Tibial nerve (tissue), 4 donors: ENCODE data around the gene NRXN3. TPM values are rescaled to one million over a fixed set of nuclear protein-coding genes. Genes with fewer than 3 reads are reported as not detected.

Source experiments
- DNase-seq, 2 donors: peaks; one replicate each; pipeline ENCODE4 v3.0.0-alpha.2; 2019; ENCODE audit warnings: low spot score in 2 of 2
- H3K27ac ChIP-seq, 4 donors: fragments of 200-600 bp; sonication (generic) in 3 of 4; one replicate each; pipeline ENCODE4 v1.5.1; 2017 to 2019; ENCODE audit warnings: mild to moderate bottlenecking in 1 of 4
- H3K27me3 ChIP-seq, 2 donors: fragments of 200-600 bp; sonication (generic) in 1 of 2; one replicate each; pipeline versions ENCODE4 v1.5.1 to v1.6.0; 2017 to 2019
- H3K36me3 ChIP-seq, 3 donors: fragments of 200-600 bp; sonication (generic); one replicate each; pipeline ENCODE4 v1.5.1; 2018 to 2019
- H3K4me1 ChIP-seq, 4 donors: fragments of 200-600 bp; sonication (generic) in 3 of 4; one replicate each; pipeline ENCODE4 v1.5.1; 2017 to 2019
- H3K4me3 ChIP-seq, 4 donors: fragments of 200-600 bp; sonication (generic) in 3 of 4; one replicate each; pipeline ENCODE4 v1.5.1; 2017 to 2019; ENCODE audit warnings: mild to moderate bottlenecking in 1 of 4, moderate library complexity in 1 of 4
- H3K9me3 ChIP-seq, 4 donors: fragments of 200-600 bp; sonication (generic) in 3 of 4; one replicate each; pipeline ENCODE4 v1.5.1; 2017 to 2019
- CTCF ChIP-seq, 5 experiments: fragments of 200-600 bp in 3 of 5; fragments of 450-650 bp in 2 of 5; sonication (generic) in 3 of 5; IDR thresholded peaks; one replicate each; pipeline ENCODE4 v1.5.1; 2016 to 2019; ENCODE audit warnings: antibody characterized with exemption in 5 of 5, mild to moderate bottlenecking in 3 of 5, moderate library complexity in 2 of 5
- EP300 ChIP-seq, 2 donors: sonication (generic); formaldehyde crosslinking; IDR thresholded peaks; one replicate each; pipeline ENCODE4 v1.6.1; 2017; ENCODE audit warnings: antibody characterized with exemption in 2 of 2, mild to moderate bottlenecking in 1 of 2
- POLR2A ChIP-seq, 2 donors: fragments of 450-650 bp; IDR thresholded peaks; one replicate each; pipeline ENCODE4 v1.6.1; 2017; ENCODE audit warnings: antibody characterized with exemption in 2 of 2, mild to moderate bottlenecking in 2 of 2, moderate library complexity in 2 of 2
- WGBS, 2 donors: methylation state at CpG; one replicate each; pipeline ENCODE4 v1.1.5; 2018; 5-methylcytosine and 5-hydroxymethylcytosine counted together
- total RNA-seq, 4 donors: library from RNA; depleted of rRNA; stranded (reverse); fragments of >200 nt; gene quantifications; one replicate each; pipeline ENCODE4 v1.1.0, GENCODE V29; 2016

NRXN3 gene
- total RNA-seq, 4 donors from 2014 or later, result 16.7 to 52.2 (median 19.7) TPM

GRCh38 chr14:79417961-79418360 is 1247.8 kb downstream of the NRXN3 start:
- Histone ChIP-seq H3K36me3 (no peaks in the 10 kb centered on the region), H3K4me3 (no peak overlapping the region), H3K27me3 (no peaks in the 10 kb centered on the region), H3K4me1 (peaks cover 0 to 12% (median 4%) of the 10 kb centered on the region in 4 donors), H3K9me3 (no peaks in the 10 kb centered on the region), H3K27ac (no peak overlapping the region)
- TF ChIP-seq EP300 (IDR thresholded peaks at IDR 0.05) (no peak), CTCF (IDR thresholded peaks at IDR 0.05) (no peak), POLR2A (IDR thresholded peaks at IDR 0.05) (no peak)
- WGBS, 2 donors, result 72% methylated on average over 2 of the region's 2 CpGs
- DNase-seq, result no peak

- Histone ChIP-seq H3K27ac (no peak overlapping the region), H3K4me1 (peaks cover 0 to 12% (median 4%) of the 10 kb centered on the region in 4 donors), H3K4me3 (no peak overlapping the region), H3K27me3 (no peaks in the 10 kb centered on the region), H3K36me3 (no peaks in the 10 kb centered on the region), H3K9me3 (no peaks in the 10 kb centered on the region)
- TF ChIP-seq POLR2A (IDR thresholded peaks at IDR 0.05) (no peak), EP300 (IDR thresholded peaks at IDR 0.05) (no peak), CTCF (IDR thresholded peaks at IDR 0.05) (no peak)
- DNase-seq, result no peak
- 46 to 53% methylated on average over 5 of the region's 5 CpGs for WGBS, 2 donors
These were observed 1248.7 kb downstream of the NRXN3 start for GRCh38 chr14:79418649-79419415.

- no peaks in the 10 kb centered on the region for H3K36me3 ChIP-seq
- 85 to 88% methylated on average over 1 of the region's 1 CpG for WGBS, 2 donors
- H3K4me3 ChIP-seq, result no peak overlapping the region
- no peak for DNase-seq
- H3K9me3 ChIP-seq, result no peaks in the 10 kb centered on the region
- TF ChIP-seq CTCF (IDR thresholded peaks at IDR 0.05) (no peak), EP300 (IDR thresholded peaks at IDR 0.05) (no peak), POLR2A (IDR thresholded peaks at IDR 0.05) (no peak)
- H3K27me3 ChIP-seq, result no peaks in the 10 kb centered on the region
- H3K4me1 ChIP-seq, result peaks cover 0 to 12% (median 4%) of the 10 kb centered on the region in 4 donors
- no peak overlapping the region for H3K27ac ChIP-seq
These were observed 1249.6 kb downstream of the NRXN3 start for GRCh38 chr14:79419571-79420327.

GRCh38 chr14:79420725-79421124 is 1250.6 kb downstream of the NRXN3 start:
- no peaks in the 10 kb centered on the region for H3K9me3 ChIP-seq
- no peak for DNase-seq
- H3K27ac ChIP-seq, result no peak overlapping the region
- no peak overlapping the region for H3K4me3 ChIP-seq
- H3K36me3 ChIP-seq, result no peaks in the 10 kb centered on the region
- peaks cover 0 to 12% (median 4%) of the 10 kb centered on the region in 4 donors for H3K4me1 ChIP-seq
- no peak for TF ChIP-seq POLR2A (IDR thresholded peaks at IDR 0.05)
- TF ChIP-seq CTCF (IDR thresholded peaks at IDR 0.05), result no peak
- TF ChIP-seq EP300 (IDR thresholded peaks at IDR 0.05), result no peak
- 40 to 44% methylated on average over 2 of the region's 2 CpGs for WGBS, 2 donors
- H3K27me3 ChIP-seq, result no peaks in the 10 kb centered on the region

- Histone ChIP-seq H3K27ac (no peak overlapping the region), H3K4me1 (peaks cover 0 to 12% (median 4%) of the 10 kb centered on the region in 4 donors)
- WGBS, 2 donors, result 46 to 47% methylated on average over 1 of the region's 1 CpG
These were observed 1251.6 kb downstream of the NRXN3 start for GRCh38 chr14:79421811-79422210.

More at GRCh38 chr14:79421811-79422210, 1251.6 kb downstream of the NRXN3 start:
- no peaks in the 10 kb centered on the region for H3K27me3 ChIP-seq
- TF ChIP-seq CTCF (IDR thresholded peaks at IDR 0.05) (no peak), POLR2A (IDR thresholded peaks at IDR 0.05) (no peak), EP300 (IDR thresholded peaks at IDR 0.05) (no peak)
- no peak for DNase-seq
- H3K4me3 ChIP-seq, result no peak overlapping the region
- no peaks in the 10 kb centered on the region for H3K9me3 ChIP-seq
- H3K36me3 ChIP-seq, result no peaks in the 10 kb centered on the region
